K562 (cell line): ENCODE results near the gene AHI1. TPM values are rescaled to one million over a fixed set of nuclear protein-coding genes. Genes with fewer than 3 reads are reported as not detected.

Source experiments
- ATAC-seq: fragments of 200-7000 bp; cut with Tn5 transposase; 3 replicates; pipeline ENCODE4 v1.9.1; 2020; ENCODE audit warnings: moderate library complexity
- BruUV-seq: library from RNA; stranded (reverse); fragments of 400-500 nt; replicated peaks from 2 replicates; lab custom pipeline; 2021; lab: Mats Ljungman, UMichigan
- CTCF ChIA-PET: fragments of 300-600 bp; formaldehyde crosslinking; extraction: SDS; loops from one replicate; lab custom pipeline; 2021; ENCODE audit warnings: low intra/inter-chr PET ratio; lab: Yijun Ruan, JAX
- POLR2A ChIA-PET: fragments of 300-600, 350-650 bp; sonication (Branson Sonifier 250); formaldehyde crosslinking; extraction: SDS; loops from one replicate; lab custom pipeline; 2021; ENCODE audit warnings: antibody characterized with exemption, inconsistent platforms; lab: Yijun Ruan, JAX
- DNase-seq, 4 experiments: peaks; one replicate each; pipeline versions ENCODE4 v3.0.0 to v3.0.0-alpha.2; 2011 to 2018; ENCODE audit warnings: low spot score in 3 of 4, mixed read lengths in 3 of 4; ENCODE audit errors: extremely low read depth in 1 of 4
- FAIRE-seq: peaks from 2 replicates; lab custom pipeline; 2011; peaks lifted over from hg19 to GRCh38; lab: Jason Lieb, UNC
- H2AFZ ChIP-seq: 2 replicates; pipeline ENCODE4 v1.6.0; 2011; ENCODE audit warnings: low read depth, low read length, control low read depth, inconsistent platforms
- H3K27ac ChIP-seq: fragments of 200-600 bp; 3 replicates; pipeline ENCODE4 v1.8.0; 2011; ENCODE audit warnings: low read depth, mild to moderate bottlenecking, control low read depth, inconsistent platforms, low read length, moderate library complexity, mixed read lengths; ENCODE audit errors: extremely low read depth
- H3K27me3 ChIP-seq, 2 experiments: fragments of 300-600 bp in 1 of 2; 2 replicates in 1 of 2; 3 replicates in 1 of 2; pipeline versions ENCODE4 v1.6.0 to v1.8.0; 2011; ENCODE audit warnings: inconsistent platforms in 2 of 2, low read length in 2 of 2, mild to moderate bottlenecking in 1 of 2, mixed read lengths in 1 of 2, moderate library complexity in 1 of 2; ENCODE audit not compliant: control insufficient read depth in 2 of 2, insufficient read depth in 2 of 2
- H3K36me3 ChIP-seq: fragments of 300-600 bp; 3 replicates; pipeline ENCODE4 v1.8.0; 2011; ENCODE audit warnings: mild to moderate bottlenecking, low read length, inconsistent platforms; ENCODE audit not compliant: control insufficient read depth, insufficient read depth
- H3K4me1 ChIP-seq, 2 experiments: fragments of 200-600 bp in 1 of 2; replicated peaks in 1 of 2; 2 replicates in 1 of 2; 3 replicates in 1 of 2; pipeline versions ENCODE4 v1.5.1 to v1.8.0; 2011; ENCODE audit warnings: inconsistent platforms in 2 of 2, low read length in 2 of 2, mild to moderate bottlenecking in 1 of 2, mixed read lengths in 1 of 2, moderate library complexity in 1 of 2; ENCODE audit not compliant: control insufficient read depth in 2 of 2, insufficient read depth in 2 of 2
- H3K4me2 ChIP-seq: 2 replicates; pipeline ENCODE4 v1.6.1; 2011; ENCODE audit warnings: low read length, control low read depth, inconsistent platforms, mixed read lengths; ENCODE audit not compliant: insufficient read depth
- H3K4me3 ChIP-seq: fragments of 200-600 bp; sonication (generic), shearing (Covaris generic); 2 replicates; pipeline ENCODE4 v1.5.1; 2016; ENCODE audit warnings: control low read depth, inconsistent platforms
- H3K79me2 ChIP-seq: fragments of 200-600 bp; 3 replicates; pipeline ENCODE4 v1.8.0; 2011; ENCODE audit warnings: low read length, inconsistent platforms; ENCODE audit not compliant: control insufficient read depth, insufficient read depth
- H3K9ac ChIP-seq, 2 experiments: 2 replicates each; pipeline versions ENCODE4 v1.6.0 to v1.6.1; 2011; ENCODE audit warnings: low read depth in 2 of 2, low read length in 2 of 2, control low read depth in 1 of 2, inconsistent platforms in 1 of 2, mild to moderate bottlenecking in 1 of 2, mixed read lengths in 1 of 2; ENCODE audit not compliant: insufficient read depth in 1 of 2
- H3K9me1 ChIP-seq: one replicate; pipeline ENCODE4 v1.6.0; 2011; ENCODE audit warnings: inconsistent platforms, mild to moderate bottlenecking, low read length, moderate library complexity; ENCODE audit not compliant: control insufficient read depth, insufficient read depth
- H3K9me3 ChIP-seq: replicated peaks from 2 replicates; pipeline ENCODE4 v1.5.1; 2011; ENCODE audit warnings: low read depth, low read length, inconsistent platforms; ENCODE audit not compliant: control insufficient read depth, insufficient read depth
- H4K20me1 ChIP-seq: replicated peaks from 2 replicates; pipeline ENCODE4 v1.6.1; 2011; ENCODE audit warnings: low read length, inconsistent platforms, mixed read lengths; ENCODE audit not compliant: control insufficient read depth, insufficient read depth
- EWSR1 ChIP-seq: fragments of 450-650 bp; IDR thresholded peaks from 2 replicates; pipeline ENCODE4 v1.6.1; 2018; ENCODE audit warnings: borderline replicate concordance, mild to moderate bottlenecking, low read depth, moderate library complexity; ENCODE audit not compliant: partially characterized antibody
- WGBS: fragments of 100-300 bp; shearing (Covaris generic); methylation state at CpG from one replicate; pipeline ENCODE4 v1.1.6; 2016; ENCODE audit warnings: low coverage, mixed read lengths; ENCODE audit not compliant: insufficient coverage; ENCODE audit errors: missing lambda C conversion rate; 5-methylcytosine and 5-hydroxymethylcytosine counted together
- in situ Hi-C: fragments of 300-500 bp; cut with MboI; formaldehyde crosslinking; loops from 4 replicates; pipeline ENCODE4 v1.15.0; 2018; ENCODE audit warnings: inconsistent platforms, mixed read lengths
- intact Hi-C: fragments of 100-400 bp; cut with micrococcal nuclease; formaldehyde crosslinking; loops from 2 replicates; pipeline ENCODE4 v1.14.2; 2022
- polyA plus RNA-seq, 8 experiments: library from polyadenylated mRNA; depleted of rRNA in 4 of 8; stranded (reverse) in 5 of 8; unstranded in 3 of 8; fragments of >200 nt; fragmentation: Nextera tagmentation in 2 of 8; fragmentation: Illumina TruSeq in 1 of 8; extraction: Ambion mirVana in 2 of 8; extraction: Trizol in 1 of 8; gene quantifications; 2 replicates each; pipeline versions ENCODE4 v1.2.1 to v1.2.3, GENCODE V29; 2011 to 2014; ENCODE audit warnings: inconsistent platforms in 1 of 8, missing spikeins in 1 of 8
- total RNA-seq, 7 experiments: library from RNA; depleted of rRNA in 6 of 7; stranded (reverse); fragments of >200 nt in 6 of 7; fragmentation: Illumina TruSeq in 2 of 7; extraction: Trizol in 2 of 7; gene quantifications; 2 replicates each; pipeline versions ENCODE4 v1.2.1 to v1.2.3, GENCODE V29; 2011 to 2021; ENCODE audit warnings: low replicate concordance in 1 of 7
- TF ChIP-seq, protein P1 (sequence below): fragments of 250-450 bp; sonication (Bioruptor Pico); IDR thresholded peaks from 2 replicates; pipeline ENCODE4 v1.5.1; 2021; ENCODE audit warnings: mild to moderate bottlenecking

Gene AHI1
- total and polyA plus RNA-seq, 9 of the 15 experiments (the other 6 are each of a cell fraction or from before 2014, with no cell fraction given): 24.7 to 54.9 (median 32.2) TPM

- H3K9me3 ChIP-seq: no peaks in the 10 kb centered on the region
- no peak overlapping the region for H3K4me2 ChIP-seq
- no peak overlapping the region for H3K27ac ChIP-seq
- peaks cover 37% of the 10 kb centered on the region; the same call in 2 of the 3 replicates for H3K36me3 ChIP-seq
- TF ChIP-seq, protein P1, sequence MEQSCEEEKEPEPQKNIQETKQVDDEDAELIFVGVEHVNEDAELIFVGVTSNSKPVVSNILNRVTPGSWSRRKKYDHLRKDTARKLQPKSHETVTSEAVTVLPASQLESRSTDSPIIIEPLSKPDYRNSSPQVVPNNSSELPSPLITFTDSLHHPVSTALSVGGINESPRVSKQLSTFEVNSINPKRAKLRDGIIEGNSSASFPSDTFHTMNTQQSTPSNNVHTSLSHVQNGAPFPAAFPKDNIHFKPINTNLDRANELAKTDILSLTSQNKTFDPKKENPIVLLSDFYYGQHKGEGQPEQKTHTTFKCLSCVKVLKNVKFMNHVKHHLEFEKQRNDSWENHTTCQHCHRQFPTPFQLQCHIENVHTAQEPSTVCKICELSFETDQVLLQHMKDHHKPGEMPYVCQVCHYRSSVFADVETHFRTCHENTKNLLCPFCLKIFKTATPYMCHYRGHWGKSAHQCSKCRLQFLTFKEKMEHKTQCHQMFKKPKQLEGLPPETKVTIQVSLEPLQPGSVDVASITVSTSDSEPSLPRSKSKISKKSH (CRISPR knock-in tag): no peak
- TF ChIP-seq EWSR1: no peak
- no peak for DNase-seq
- intact Hi-C loops (no loop called here), in situ Hi-C loops (loop anchor here (25.0 kb wide), 1 partner anchor 1287 kb away; no protein-coding TSS in a partner anchor)
- no peaks in the 10 kb centered on the region for H3K4me1 ChIP-seq
- no peak for FAIRE-seq
- WGBS: 87% methylated on average over 5 of the region's 5 CpGs
- H3K9ac ChIP-seq: no peak overlapping the region
- no peak for ATAC-seq
- H2AFZ ChIP-seq: no peak overlapping the region
- ChIA-PET CTCF (no interaction called here), POLR2A (interaction anchor here (2.8 kb wide), 1 partner anchor 9 kb away, joined by 9 read pairs; no protein-coding TSS in a partner anchor)
- H3K4me3 ChIP-seq: no peak overlapping the region
- H4K20me1 ChIP-seq: no peaks in the 10 kb centered on the region
- no peaks in the 10 kb centered on the region for H3K27me3 ChIP-seq
- H3K9me1 ChIP-seq: no peaks in the 10 kb centered on the region
- no TSS peak for BruUV-seq
- no peaks in the 10 kb centered on the region for H3K79me2 ChIP-seq
These were observed 48.3 kb downstream of the AHI1 start for GRCh38 chr6:135449246-135449645.
